PC-3 (cell line): ENCODE measurements around the gene PTGS1.

Experiments used
- CTCF ChIP-seq: fragments of 300-600 bp; sonication (generic); conservative IDR thresholded peaks from 2 replicates; pipeline ENCODE4 v1.5.1; 2017; ENCODE audit warnings: antibody characterized with exemption, low read depth, mild to moderate bottlenecking, low read length
- EZH2 ChIP-seq: fragments of 300-600 bp; sonication (generic); IDR thresholded peaks from one replicate; pipeline ENCODE4 v1.6.1; 2017; ENCODE audit warnings: antibody characterized with exemption, mild to moderate bottlenecking, low read length; ENCODE audit not compliant: unreplicated experiment
- EZH2phosphoT487 ChIP-seq: fragments of 300-600 bp; sonication (generic); IDR thresholded peaks from 2 replicates; pipeline ENCODE4 v1.6.1; 2018; ENCODE audit warnings: mild to moderate bottlenecking, antibody characterized with exemption, low read length, borderline replicate concordance

- TF ChIP-seq EZH2 (no peak), CTCF (no peak), EZH2phosphoT487 (no peak)
Measured at GRCh38 chr9:122368642-122369041, 2.2 kb upstream of the PTGS1 start.
